Keratinocyte (primary cell): ENCODE data around the gene LMO7. TPM values are rescaled to one million over a fixed set of nuclear protein-coding genes. Genes with fewer than 3 reads are reported as not detected.

Source experiments
- DNase-seq: peaks from one replicate; pipeline ENCODE4 v3.0.0-alpha.2; 2011; ENCODE audit warnings: low read depth, missing footprints, low spot score
- FAIRE-seq: peaks from 2 replicates; lab custom pipeline; 2011; peaks lifted over from hg19 to GRCh38; lab: Jason Lieb, UNC
- H2AFZ ChIP-seq: 2 replicates; pipeline ENCODE4 v1.6.0; 2012; ENCODE audit warnings: low read length, control low read depth, inconsistent platforms; ENCODE audit not compliant: control insufficient read depth
- H3K27ac ChIP-seq: 2 replicates; pipeline ENCODE4 v1.5.1; 2011; ENCODE audit warnings: low read length; ENCODE audit not compliant: control insufficient read depth, insufficient read depth
- H3K27me3 ChIP-seq: 3 replicates; pipeline ENCODE4 v1.6.0; 2011; ENCODE audit warnings: low read length; ENCODE audit not compliant: control insufficient read depth, insufficient read depth; ENCODE audit errors: extremely low read depth
- H3K36me3 ChIP-seq, 2 experiments: 2 replicates in 1 of 2; 3 replicates in 1 of 2; pipeline ENCODE4 v1.5.1; 2011; ENCODE audit warnings: low read length in 2 of 2, mild to moderate bottlenecking in 1 of 2; ENCODE audit not compliant: control insufficient read depth in 2 of 2, insufficient read depth in 2 of 2; ENCODE audit errors: extremely low read depth in 1 of 2
- H3K4me1 ChIP-seq: 3 replicates; pipeline ENCODE4 v1.5.1; 2011; ENCODE audit warnings: low read length; ENCODE audit not compliant: control insufficient read depth, insufficient read depth; ENCODE audit errors: extremely low read depth
- H3K4me2 ChIP-seq: 3 replicates; pipeline ENCODE4 v1.6.0; 2011; ENCODE audit warnings: low read depth, low read length; ENCODE audit not compliant: control insufficient read depth, insufficient read depth; ENCODE audit errors: extremely low read depth
- H3K4me3 ChIP-seq, 3 experiments: fragments of 200-600 bp in 1 of 3; sonication (generic) in 1 of 3; 2 replicates in 2 of 3; 3 replicates in 1 of 3; pipeline ENCODE4 v1.5.1; 2011 to 2016; ENCODE audit warnings: low read length in 3 of 3, mild to moderate bottlenecking in 3 of 3, control low read depth in 2 of 3, inconsistent platforms in 1 of 3, low read depth in 1 of 3, mixed read lengths in 1 of 3, mixed run types in 1 of 3, moderate library complexity in 1 of 3; ENCODE audit not compliant: control insufficient read depth in 2 of 3, insufficient read depth in 2 of 3; ENCODE audit errors: extremely low read depth in 1 of 3
- H3K79me2 ChIP-seq: 2 replicates; pipeline ENCODE4 v1.6.0; 2012; ENCODE audit warnings: low read length; ENCODE audit not compliant: control insufficient read depth, insufficient read depth
- H3K9ac ChIP-seq: 3 replicates; pipeline ENCODE4 v1.6.0; 2011; ENCODE audit warnings: low read length; ENCODE audit not compliant: control insufficient read depth, insufficient read depth; ENCODE audit errors: extremely low read depth
- H3K9me1 ChIP-seq: 3 replicates; pipeline ENCODE4 v1.6.0; 2011; ENCODE audit warnings: low read length; ENCODE audit not compliant: control insufficient read depth, insufficient read depth; ENCODE audit errors: extremely low read depth
- H3K9me3 ChIP-seq: 2 replicates; pipeline ENCODE4 v1.5.1; 2012; ENCODE audit warnings: low read depth, low read length; ENCODE audit not compliant: control insufficient read depth
- H4K20me1 ChIP-seq: 3 replicates; pipeline ENCODE4 v1.6.0; 2011; ENCODE audit warnings: low read length; ENCODE audit not compliant: control insufficient read depth, insufficient read depth; ENCODE audit errors: extremely low read depth
- EZH2 ChIP-seq: IDR thresholded peaks from one replicate; pipeline ENCODE4 v1.6.1; 2012; ENCODE audit warnings: inconsistent platforms, mild to moderate bottlenecking, low read length, moderate library complexity
- dilution Hi-C: fragments of 300-500 bp; cut with MboI; formaldehyde crosslinking; loops from one replicate; pipeline ENCODE4 v1.7.0; 2020; ENCODE audit warnings: low sequenced_read_pairs; ENCODE audit not compliant: extremely low pct_ligation_motif_present
- polyA plus RNA-seq, 5 experiments: library from polyadenylated mRNA; depleted of rRNA in 3 of 5; stranded (reverse) in 3 of 5; stranded (forward) in 1 of 5; unstranded in 1 of 5; fragments of >200 nt; gene quantifications; 1 replicate in 1 of 5; 2 replicates in 3 of 5; 3 replicates in 1 of 5; pipeline versions ENCODE4 v1.2.1 to v1.2.3, GENCODE V29; 2011 to 2012; ENCODE audit warnings: missing spikeins in 2 of 5, low read depth in 1 of 5, low replicate concordance in 1 of 5
- TF ChIP-seq, protein P1 (sequence below), 3 experiments: IDR thresholded peaks in 1 of 3; conservative IDR thresholded peaks in 1 of 3; optimal IDR thresholded peaks in 1 of 3; 2 replicates in 2 of 3; 3 replicates in 1 of 3; pipeline versions ENCODE3 to v1.5.1; 2011; ENCODE audit warnings: low read length in 3 of 3, mild to moderate bottlenecking in 3 of 3, moderate library complexity in 2 of 3, control low read depth in 1 of 3, inconsistent platforms in 1 of 3; ENCODE audit not compliant: insufficient read depth in 2 of 3; ENCODE audit errors: extremely low read depth in 1 of 3

LMO7 gene
- polyA plus RNA-seq, 1 donor (not counting 4 experiments of a cell fraction or from before 2014, with no cell fraction given): 8.9 TPM

DNA sequence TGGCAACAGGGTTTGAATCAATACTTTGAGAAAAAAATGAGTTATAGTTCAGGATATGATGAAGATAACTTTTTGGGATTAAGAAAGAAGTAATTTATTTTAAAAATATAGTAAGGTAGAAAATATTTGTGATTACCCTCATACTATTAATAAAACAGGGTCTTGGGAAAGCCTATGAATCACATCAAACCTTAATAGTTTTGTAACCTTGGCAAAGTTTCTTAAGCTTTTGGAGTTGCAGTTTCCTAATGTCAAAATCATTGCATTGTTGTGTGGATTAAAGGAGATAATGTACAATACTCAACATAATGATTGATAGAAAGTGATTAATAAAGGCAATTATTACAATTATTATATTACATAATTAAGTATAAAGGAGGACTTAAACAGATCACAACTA is 149.0 kb downstream of the LMO7 start:
- Histone ChIP-seq H3K9me3 (no peaks in the 10 kb centered on the region), H3K9me1 (no peaks in the 10 kb centered on the region), H3K9ac (no peak overlapping the region), H3K79me2 (no peaks in the 10 kb centered on the region), H3K36me3 (no peaks in the 10 kb centered on the region), H3K4me2 (no peak overlapping the region), H3K27me3 (no peaks in the 10 kb centered on the region), H2AFZ (no peak overlapping the region), H3K4me3 (no peak overlapping the region), H3K27ac (no peak overlapping the region), H3K4me1 (no peaks in the 10 kb centered on the region), H4K20me1 (no peaks in the 10 kb centered on the region)
- dilution Hi-C loops: no loop called here
- FAIRE-seq: no peak
- TF ChIP-seq, protein P1, sequence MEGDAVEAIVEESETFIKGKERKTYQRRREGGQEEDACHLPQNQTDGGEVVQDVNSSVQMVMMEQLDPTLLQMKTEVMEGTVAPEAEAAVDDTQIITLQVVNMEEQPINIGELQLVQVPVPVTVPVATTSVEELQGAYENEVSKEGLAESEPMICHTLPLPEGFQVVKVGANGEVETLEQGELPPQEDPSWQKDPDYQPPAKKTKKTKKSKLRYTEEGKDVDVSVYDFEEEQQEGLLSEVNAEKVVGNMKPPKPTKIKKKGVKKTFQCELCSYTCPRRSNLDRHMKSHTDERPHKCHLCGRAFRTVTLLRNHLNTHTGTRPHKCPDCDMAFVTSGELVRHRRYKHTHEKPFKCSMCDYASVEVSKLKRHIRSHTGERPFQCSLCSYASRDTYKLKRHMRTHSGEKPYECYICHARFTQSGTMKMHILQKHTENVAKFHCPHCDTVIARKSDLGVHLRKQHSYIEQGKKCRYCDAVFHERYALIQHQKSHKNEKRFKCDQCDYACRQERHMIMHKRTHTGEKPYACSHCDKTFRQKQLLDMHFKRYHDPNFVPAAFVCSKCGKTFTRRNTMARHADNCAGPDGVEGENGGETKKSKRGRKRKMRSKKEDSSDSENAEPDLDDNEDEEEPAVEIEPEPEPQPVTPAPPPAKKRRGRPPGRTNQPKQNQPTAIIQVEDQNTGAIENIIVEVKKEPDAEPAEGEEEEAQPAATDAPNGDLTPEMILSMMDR (optimal IDR thresholded peaks at IDR 0.05 in 1 of 3, IDR thresholded peaks at IDR 0.05 in 1 of 3, conservative IDR thresholded peaks at IDR 0.05 in 1 of 3; ENCODE audit: extremely low read depth in 1 of 3, insufficient read depth in 2 of 3, low read length in 3 of 3): no peak
- no peak for TF ChIP-seq EZH2
- DNase-seq: no peak

DNA sequence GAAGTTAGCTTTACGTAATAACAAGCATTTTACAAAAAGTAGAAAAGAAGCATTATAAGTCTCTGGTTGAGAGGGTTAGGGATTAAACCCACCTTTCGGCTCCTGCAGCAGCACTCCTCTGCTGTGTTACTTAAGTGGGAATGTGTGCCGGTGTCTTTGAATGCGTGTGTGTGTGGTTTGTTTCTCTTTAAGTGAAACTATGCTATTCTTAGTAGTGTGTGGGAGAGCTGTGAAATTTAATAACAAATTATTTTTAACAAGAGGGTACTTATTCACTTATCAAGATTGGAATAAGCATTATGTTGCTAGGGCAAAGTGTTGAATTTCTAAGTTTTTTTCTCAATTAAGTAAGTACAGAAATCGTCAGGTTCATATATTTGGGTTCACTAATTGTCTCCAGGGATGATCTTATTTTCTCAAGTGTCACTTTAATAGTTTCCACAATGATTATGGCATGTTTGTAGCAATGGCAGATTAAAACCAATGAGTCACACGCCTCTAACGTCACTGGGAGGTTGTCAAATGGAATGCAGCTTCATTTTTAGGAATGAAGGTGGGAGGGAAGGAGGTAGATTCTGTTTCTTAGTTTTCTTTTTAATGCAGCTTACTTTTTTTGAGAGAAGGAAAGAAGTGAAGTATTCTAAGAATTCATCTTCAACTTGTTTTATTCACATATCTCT is 151.3 kb downstream of the LMO7 start:
- H3K27ac ChIP-seq: no peak overlapping the region
- H3K4me2 ChIP-seq: no peak overlapping the region
- no peak overlapping the region for H2AFZ ChIP-seq
- no peak for TF ChIP-seq EZH2
- TF ChIP-seq, protein P1 (optimal IDR thresholded peaks at IDR 0.05 in 1 of 3, IDR thresholded peaks at IDR 0.05 in 1 of 3, conservative IDR thresholded peaks at IDR 0.05 in 1 of 3; ENCODE audit: extremely low read depth in 1 of 3, insufficient read depth in 2 of 3, low read length in 3 of 3): no peak
- H3K9ac ChIP-seq: no peak overlapping the region
- dilution Hi-C loops: no loop called here
- no peaks in the 10 kb centered on the region for H3K9me3 ChIP-seq
- no peak overlapping the region for H3K4me3 ChIP-seq
- H3K36me3 ChIP-seq: no peaks in the 10 kb centered on the region
- no peaks in the 10 kb centered on the region for H3K79me2 ChIP-seq
- no peaks in the 10 kb centered on the region for H3K4me1 ChIP-seq
- no peaks in the 10 kb centered on the region for H3K9me1 ChIP-seq
- H4K20me1 ChIP-seq: no peaks in the 10 kb centered on the region
- DNase-seq: no peak
- FAIRE-seq: no peak
- H3K27me3 ChIP-seq: no peaks in the 10 kb centered on the region
